GM12892 (cell line): ENCODE results near the gene GRIN2B.

Experiments used
- DNase-seq: peaks from one replicate; pipeline ENCODE4 v3.0.0; 2011; ENCODE audit not compliant: insufficient read length
- FAIRE-seq: peaks from 2 replicates; lab custom pipeline; 2011; peaks lifted over from hg19 to GRCh38; lab: Jason Lieb, UNC
- POLR2A ChIP-seq: IDR thresholded peaks from 2 replicates; pipeline ENCODE4 v1.6.1; 2011; ENCODE audit warnings: low read depth, low read length, control low read depth
- POLR2AphosphoS5 ChIP-seq: IDR thresholded peaks from 2 replicates; pipeline ENCODE4 v1.6.1; 2011; ENCODE audit warnings: low read depth, low read length, control low read depth
- TAF1 ChIP-seq: IDR thresholded peaks from 2 replicates; pipeline ENCODE4 v1.6.1; 2011; ENCODE audit warnings: low read depth, mild to moderate bottlenecking, control low read depth, low read length, borderline replicate concordance

The GRIN2B gene

DNA sequence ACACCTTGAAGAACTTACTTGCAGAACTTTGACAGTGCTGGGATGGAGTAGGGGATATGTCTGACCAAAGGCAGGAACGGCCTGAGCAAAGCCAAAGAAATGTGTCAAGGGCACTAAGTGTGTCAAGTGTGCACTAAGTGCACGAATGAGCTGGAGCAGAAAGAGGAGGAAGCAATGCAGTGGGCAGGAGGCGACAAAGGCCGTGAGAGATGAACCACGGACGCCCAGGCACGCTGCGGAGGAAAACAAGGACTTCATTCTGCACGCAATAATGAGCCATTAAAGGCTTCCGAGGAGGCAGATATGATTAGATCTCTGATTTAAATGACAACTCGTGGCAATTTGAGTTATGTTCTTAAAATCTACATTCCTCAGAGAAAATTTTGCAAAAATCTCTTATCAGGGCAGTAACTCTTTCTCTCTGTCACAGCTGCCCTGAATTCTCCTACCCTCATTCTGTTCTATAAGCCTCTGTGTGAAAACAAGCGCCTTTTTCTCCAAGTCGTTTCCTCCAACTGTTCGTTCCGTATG, 25.3 kb downstream of the GRIN2B start:
- FAIRE-seq (no peak), DNase-seq (no peak)
- TF ChIP-seq TAF1: no peak
- no peak for TF ChIP-seq POLR2A
- no peak for TF ChIP-seq POLR2AphosphoS5

GRCh38 chr12:13952096-13952495, 29.3 kb downstream of the GRIN2B start:
- no peak for DNase-seq
- no peak for FAIRE-seq
- TF ChIP-seq TAF1 (no peak), POLR2AphosphoS5 (no peak), POLR2A (no peak)

GRCh38 chr12:13950502-13950901, 30.9 kb downstream of the GRIN2B start:
- TF ChIP-seq POLR2A (no peak), TAF1 (no peak), POLR2AphosphoS5 (no peak)
- no peak for FAIRE-seq
- no peak for DNase-seq

DNA sequence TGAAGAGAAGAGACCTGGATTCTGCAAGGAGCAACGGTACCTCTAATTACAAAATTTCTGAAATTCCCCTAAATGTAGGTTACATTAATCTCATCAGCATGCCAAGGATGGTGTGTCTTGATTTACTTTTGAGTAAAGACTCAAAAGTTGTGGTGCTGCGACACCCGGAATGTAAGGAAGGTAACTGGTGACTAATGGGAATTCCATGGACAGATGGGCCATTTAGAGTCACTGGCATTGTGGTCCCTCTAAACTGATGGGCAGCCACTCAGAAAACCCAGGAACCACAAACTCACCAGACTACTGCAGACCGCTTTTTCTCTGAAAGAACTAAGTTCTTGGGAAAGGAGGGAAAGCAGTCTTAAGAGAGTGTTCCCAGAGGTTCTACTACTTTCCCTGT, 32.8 kb downstream of the GRIN2B start:
- no peak for TF ChIP-seq TAF1
- TF ChIP-seq POLR2A: no peak
- no peak for TF ChIP-seq POLR2AphosphoS5
- FAIRE-seq (no peak), DNase-seq (no peak)

GRCh38 chr12:13947276-13947946, 34.0 kb downstream of the GRIN2B start:
- FAIRE-seq (no peak), DNase-seq (no peak)

GRCh38 chr12:13945641-13946040, 35.8 kb downstream of the GRIN2B start:
- no peak for FAIRE-seq
- DNase-seq: no peak
- no peak for TF ChIP-seq POLR2AphosphoS5
- TF ChIP-seq TAF1: no peak
- TF ChIP-seq POLR2A: no peak

More at GRCh38 chr12:13947276-13947946, 34.0 kb downstream of the GRIN2B start:
- TF ChIP-seq POLR2AphosphoS5 (no peak), TAF1 (no peak), POLR2A (no peak)

- DNase-seq: no peak
- FAIRE-seq: peak; percentile 21
- TF ChIP-seq TAF1: no peak
- TF ChIP-seq POLR2AphosphoS5: no peak
- no peak for TF ChIP-seq POLR2A
These were observed 36.2 kb downstream of the GRIN2B start for GRCh38 chr12:13945236-13945635.

DNA sequence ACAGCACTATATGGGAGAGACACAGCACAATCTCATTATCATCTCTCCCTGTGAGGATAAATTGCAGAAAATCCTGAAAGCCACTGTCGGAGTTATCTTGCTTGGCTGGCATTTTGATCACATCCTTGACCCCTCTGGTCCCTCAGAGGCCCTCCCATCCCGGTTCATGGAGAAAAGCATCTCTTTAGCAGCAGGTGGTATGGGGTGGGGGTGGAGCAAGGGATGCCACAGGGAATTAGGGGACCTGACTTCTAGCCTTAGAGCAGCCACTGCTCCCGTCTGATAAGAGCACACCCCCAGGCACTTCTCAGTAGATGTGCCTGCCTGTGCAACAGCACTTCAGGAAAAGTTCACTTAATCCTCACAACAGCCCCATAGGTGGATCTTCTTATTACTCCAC, 38.6 kb downstream of the GRIN2B start:
- FAIRE-seq: no peak
- DNase-seq: no peak
- TF ChIP-seq TAF1 (no peak), POLR2AphosphoS5 (no peak), POLR2A (no peak)

DNA sequence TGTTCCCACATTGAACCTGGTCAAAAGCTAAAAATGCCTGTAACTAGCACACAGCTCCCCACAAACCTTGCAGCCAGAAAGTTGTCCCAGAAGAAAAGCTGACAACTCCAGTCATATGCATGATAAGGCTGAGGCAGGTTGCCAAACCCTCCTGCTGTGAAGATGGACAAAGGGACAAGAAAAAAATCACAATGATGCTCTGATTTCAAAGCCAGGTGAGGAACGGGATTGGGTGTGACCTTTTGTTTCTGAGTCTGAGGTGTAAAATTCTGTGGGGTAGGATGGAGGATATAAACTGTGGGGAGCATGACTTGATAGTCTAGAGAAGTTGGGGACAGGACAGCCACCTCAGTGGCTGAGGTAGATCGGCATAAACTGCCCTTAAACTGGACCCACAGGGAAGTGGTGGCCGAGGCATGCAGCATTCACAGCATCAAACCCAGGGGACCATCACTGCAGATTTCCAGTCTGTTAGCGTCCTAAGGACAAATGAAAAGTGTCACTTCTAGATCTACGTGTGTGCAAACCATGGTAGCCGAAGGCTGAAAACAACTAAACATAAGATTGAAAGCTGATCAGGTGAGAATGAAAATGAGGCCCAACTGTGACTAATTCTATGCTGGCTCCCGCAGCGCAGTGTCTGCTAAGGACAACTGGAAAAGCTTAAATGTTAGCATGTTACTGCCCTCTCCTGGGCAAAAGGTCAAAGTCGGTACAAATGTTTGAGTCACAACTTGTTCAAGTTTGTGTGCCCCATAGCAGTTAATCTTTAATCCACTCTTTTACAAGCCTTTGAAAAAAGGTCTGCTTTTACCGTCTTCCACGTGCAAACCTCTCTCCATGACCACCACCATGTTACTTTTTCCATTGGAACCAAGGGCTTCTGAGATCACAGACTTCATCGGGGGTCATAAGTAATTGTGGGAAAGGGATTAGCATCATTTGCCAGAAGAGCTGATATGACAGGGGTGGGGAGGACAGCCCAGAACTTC, 39.8 kb downstream of the GRIN2B start:
- DNase-seq: no peak
- peak; percentile 17 for FAIRE-seq
- no peak for TF ChIP-seq POLR2AphosphoS5
- TF ChIP-seq POLR2A: no peak
- no peak for TF ChIP-seq TAF1

- FAIRE-seq: no peak
- TF ChIP-seq POLR2AphosphoS5: no peak
- TF ChIP-seq POLR2A: no peak
- TF ChIP-seq TAF1: no peak
- no peak for DNase-seq
These were observed 41.0 kb downstream of the GRIN2B start for GRCh38 chr12:13940335-13940865.

GRCh38 chr12:13937735-13938134, 43.7 kb downstream of the GRIN2B start:
- DNase-seq: no peak
- no peak for FAIRE-seq
- TF ChIP-seq POLR2AphosphoS5 (no peak), POLR2A (no peak), TAF1 (no peak)
